GM23338 (cell line): ENCODE results near the gene EYS. TPM values are rescaled to one million over a fixed set of nuclear protein-coding genes. Genes with fewer than 3 reads are reported as not detected.

ENCODE experiments used
- ATAC-seq: fragments of 200-7000 bp; cut with Tn5 transposase; 3 replicates; pipeline ENCODE4 v1.9.1; 2020
- DNase-seq: peaks from one replicate; pipeline ENCODE4 v3.0.0-alpha.2; 2015; ENCODE audit warnings: low spot score
- H2AFZ ChIP-seq: fragments of 200-600 bp; sonication (generic); 2 replicates; pipeline ENCODE4 v1.8.0; 2016; ENCODE audit warnings: antibody characterized with exemption, mild to moderate bottlenecking, moderate library complexity
- H3F3A ChIP-seq: fragments of 200-600 bp; sonication (generic); replicated peaks from 2 replicates; pipeline ENCODE4 v1.8.0; 2017; ENCODE audit warnings: antibody characterized with exemption, mixed run types, low read depth
- H3K27ac ChIP-seq: fragments of 200-600 bp; sonication (generic); 2 replicates; pipeline ENCODE4 v1.6.1; 2016; ENCODE audit warnings: low read depth
- H3K27me3 ChIP-seq: fragments of 200-600 bp; sonication (generic); 2 replicates; pipeline ENCODE4 v1.8.0; 2016; ENCODE audit warnings: mild to moderate bottlenecking, mixed run types, moderate library complexity; ENCODE audit not compliant: insufficient read depth
- H3K36me3 ChIP-seq: fragments of 200-600 bp; sonication (generic); 2 replicates; pipeline ENCODE4 v1.8.0; 2016; ENCODE audit warnings: mild to moderate bottlenecking; ENCODE audit not compliant: insufficient read depth
- H3K4me1 ChIP-seq: fragments of 200-600 bp; sonication (generic); 2 replicates; pipeline ENCODE4 v1.8.0; 2016; ENCODE audit warnings: mild to moderate bottlenecking, moderate library complexity; ENCODE audit not compliant: insufficient read depth
- H3K4me2 ChIP-seq: fragments of 200-600 bp; sonication (generic); 2 replicates; pipeline ENCODE4 v1.7.1; 2017; ENCODE audit warnings: mixed run types
- H3K4me3 ChIP-seq: fragments of 200-600 bp; sonication (generic); 2 replicates; pipeline ENCODE4 v1.6.1; 2016; ENCODE audit warnings: mixed run types
- H3K79me2 ChIP-seq: fragments of 200-600 bp; sonication (generic); replicated peaks from 2 replicates; pipeline ENCODE4 v1.8.0; 2017; ENCODE audit warnings: mild to moderate bottlenecking; ENCODE audit not compliant: insufficient read depth
- H3K9me2 ChIP-seq: fragments of 200-600 bp; sonication (generic); 2 replicates; pipeline ENCODE4 v1.8.0; 2017; ENCODE audit not compliant: insufficient read depth
- H4K20me1 ChIP-seq: fragments of 200-600 bp; sonication (generic); replicated peaks from 2 replicates; pipeline ENCODE4 v1.8.0; 2017; ENCODE audit warnings: mild to moderate bottlenecking; ENCODE audit not compliant: insufficient read depth
- H3K27ac Mint-ChIP-seq: 2 replicates; pipeline ENCODE4 v1.8.0; 2020; ENCODE audit warnings: inconsistent platforms, mild to moderate bottlenecking, moderate library complexity, mixed read lengths
- H3K27me3 Mint-ChIP-seq: 3 replicates; pipeline ENCODE4 v1.8.0; 2022; ENCODE audit warnings: low read depth, mild to moderate bottlenecking, moderate library complexity, mixed read lengths, inconsistent platforms; ENCODE audit not compliant: insufficient read depth, poor library complexity
- H3K36me3 Mint-ChIP-seq: 3 replicates; pipeline ENCODE4 v1.8.0; 2021; ENCODE audit warnings: low read depth, mild to moderate bottlenecking, inconsistent platforms, moderate library complexity, mixed read lengths
- H3K4me1 Mint-ChIP-seq: 3 replicates; pipeline ENCODE4 v1.8.0; 2020; ENCODE audit warnings: mild to moderate bottlenecking, inconsistent platforms, mixed read lengths
- H3K4me3 Mint-ChIP-seq: 3 replicates; pipeline ENCODE4 v1.8.0; 2021; ENCODE audit warnings: moderate library complexity, mild to moderate bottlenecking, inconsistent platforms, mixed read lengths
- H3K9me3 Mint-ChIP-seq: 3 replicates; pipeline ENCODE4 v1.8.0; 2020; ENCODE audit warnings: moderate library complexity, mild to moderate bottlenecking, inconsistent platforms, mixed read lengths
- EZH2 ChIP-seq: fragments of 200-600 bp; sonication (generic); IDR thresholded peaks from one replicate; pipeline ENCODE4 v1.8.0; 2017; ENCODE audit warnings: antibody characterized with exemption, mild to moderate bottlenecking, low read depth; ENCODE audit not compliant: unreplicated experiment
- JUNB ChIP-seq: IDR thresholded peaks from one replicate; pipeline ENCODE4 v1.6.1; 2016; ENCODE audit warnings: antibody characterized with exemption; ENCODE audit not compliant: unreplicated experiment
- NANOG ChIP-seq: IDR thresholded peaks from 2 replicates; pipeline ENCODE4 v1.6.1; 2016; ENCODE audit warnings: antibody characterized with exemption, borderline replicate concordance
- POLR2AphosphoS5 ChIP-seq: IDR thresholded peaks from 2 replicates; pipeline ENCODE4 v1.6.1; 2016; ENCODE audit warnings: antibody characterized with exemption, low read depth
- STAT1 ChIP-seq: IDR thresholded peaks from one replicate; pipeline ENCODE4 v1.6.1; 2016; ENCODE audit warnings: antibody characterized with exemption; ENCODE audit not compliant: unreplicated experiment
- ZNF114 ChIP-seq: fragments of 250-450 bp; sonication (Bioruptor Pico); IDR thresholded peaks from 2 replicates; pipeline ENCODE4 v1.5.0; 2020; ENCODE audit warnings: mild to moderate bottlenecking, moderate library complexity
- ZNF331 ChIP-seq: fragments of 250-450 bp; sonication (Bioruptor Pico); IDR thresholded peaks from 2 replicates; pipeline ENCODE4 v1.5.0; 2020; ENCODE audit warnings: low read depth, mild to moderate bottlenecking, moderate library complexity
- long read RNA-seq: library from polyadenylated mRNA; unstranded; transcript quantifications from one replicate; pipeline ENCODE4 v2.0.0, GENCODE V29; 2020; ENCODE audit not compliant: unreplicated experiment
- polyA plus RNA-seq: library from polyadenylated mRNA; unstranded; fragments of >200 nt; fragmentation: Nextera tagmentation; extraction: Ambion mirVana; gene quantifications from 2 replicates; pipeline ENCODE4 v1.2.1, GENCODE V29; 2016
- total RNA-seq: library from RNA; depleted of rRNA; stranded (reverse); fragments of >200 nt; shearing (Covaris generic); gene quantifications from 2 replicates; pipeline ENCODE4 v1.2.3, GENCODE V29; 2014; rRNA removed
- TF ChIP-seq, protein P1 (sequence below): fragments of 250-450 bp; sonication (Bioruptor Pico); IDR thresholded peaks from 2 replicates; pipeline ENCODE4 v1.5.0; 2020; ENCODE audit warnings: mild to moderate bottlenecking, moderate library complexity
- TF ChIP-seq, protein P2 (sequence below): IDR thresholded peaks from 2 replicates; pipeline ENCODE4 v1.6.1; 2016; ENCODE audit warnings: antibody characterized with exemption
- TF ChIP-seq, protein P3 (sequence below): IDR thresholded peaks from one replicate; pipeline ENCODE4 v1.6.1; 2018; ENCODE audit warnings: antibody characterized with exemption; ENCODE audit not compliant: unreplicated experiment

EYS gene
- total RNA-seq (0.38 TPM in 1 of 2 replicates, not detected in the other), polyA plus RNA-seq (0.35 and 0.52 TPM in 2 replicates)
- long read RNA-seq = 0 reads

DNA sequence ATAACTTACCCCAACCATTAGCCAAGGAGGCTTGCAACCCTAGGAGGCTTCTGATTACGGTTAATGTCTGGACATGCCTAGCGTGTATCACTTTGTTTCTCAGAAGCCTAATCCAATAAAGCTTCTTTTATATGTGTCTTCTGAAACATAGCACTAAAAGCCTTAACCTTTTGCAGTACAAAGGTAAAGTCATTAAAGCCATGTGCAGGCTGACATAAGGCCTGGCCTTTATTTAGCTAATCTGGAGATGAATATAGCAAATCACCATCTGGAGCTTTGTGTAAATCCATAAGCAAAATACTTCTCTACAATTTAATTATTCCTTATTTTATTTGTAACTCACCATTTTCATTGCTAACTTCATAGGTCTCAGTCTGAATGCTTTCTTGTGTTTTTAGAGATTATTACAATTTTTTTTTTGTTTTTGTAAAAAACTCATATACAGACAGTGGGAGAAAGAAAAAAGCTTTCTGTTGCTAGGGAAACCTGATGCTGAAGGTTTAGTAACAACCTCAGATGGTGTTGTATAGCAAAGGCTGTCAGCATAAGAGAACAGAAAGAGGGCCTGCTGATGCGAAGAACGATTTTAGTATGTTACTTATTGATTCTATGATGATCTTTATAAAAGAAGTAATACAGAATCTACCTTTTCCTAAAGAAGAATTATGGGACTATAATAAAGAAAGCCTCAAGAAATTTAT lies at the start of gene EYS:
Gene EYS (minus strand): TSS at position 101 of the 701 bp plus-strand sequence. CDS start 211,816 bp downstream, outside the sequence.
- no peaks in the 10 kb centered on the region; the same call in 2 of the 3 replicates for H3K36me3 Mint-ChIP-seq
- H3K27me3 Mint-ChIP-seq = no peaks in the 10 kb centered on the region
- no peak for ATAC-seq

More for the DNA sequence above, at the start of gene EYS:
- H3K36me3 ChIP-seq = no peaks in the 10 kb centered on the region
- no peaks in the 10 kb centered on the region for H3K79me2 ChIP-seq
- H3K4me3 ChIP-seq = no peak within 1 kb of the TSS
- H3K27me3 ChIP-seq = no peaks in the 10 kb centered on the region
- TF ChIP-seq EZH2 (no peak), ZNF114 (no peak), NANOG (no peak), STAT1 (no peak), JUNB (no peak), ZNF331 (CRISPR knock-in tag) (no peak), POLR2AphosphoS5 (no peak)
- TF ChIP-seq, protein P1, sequence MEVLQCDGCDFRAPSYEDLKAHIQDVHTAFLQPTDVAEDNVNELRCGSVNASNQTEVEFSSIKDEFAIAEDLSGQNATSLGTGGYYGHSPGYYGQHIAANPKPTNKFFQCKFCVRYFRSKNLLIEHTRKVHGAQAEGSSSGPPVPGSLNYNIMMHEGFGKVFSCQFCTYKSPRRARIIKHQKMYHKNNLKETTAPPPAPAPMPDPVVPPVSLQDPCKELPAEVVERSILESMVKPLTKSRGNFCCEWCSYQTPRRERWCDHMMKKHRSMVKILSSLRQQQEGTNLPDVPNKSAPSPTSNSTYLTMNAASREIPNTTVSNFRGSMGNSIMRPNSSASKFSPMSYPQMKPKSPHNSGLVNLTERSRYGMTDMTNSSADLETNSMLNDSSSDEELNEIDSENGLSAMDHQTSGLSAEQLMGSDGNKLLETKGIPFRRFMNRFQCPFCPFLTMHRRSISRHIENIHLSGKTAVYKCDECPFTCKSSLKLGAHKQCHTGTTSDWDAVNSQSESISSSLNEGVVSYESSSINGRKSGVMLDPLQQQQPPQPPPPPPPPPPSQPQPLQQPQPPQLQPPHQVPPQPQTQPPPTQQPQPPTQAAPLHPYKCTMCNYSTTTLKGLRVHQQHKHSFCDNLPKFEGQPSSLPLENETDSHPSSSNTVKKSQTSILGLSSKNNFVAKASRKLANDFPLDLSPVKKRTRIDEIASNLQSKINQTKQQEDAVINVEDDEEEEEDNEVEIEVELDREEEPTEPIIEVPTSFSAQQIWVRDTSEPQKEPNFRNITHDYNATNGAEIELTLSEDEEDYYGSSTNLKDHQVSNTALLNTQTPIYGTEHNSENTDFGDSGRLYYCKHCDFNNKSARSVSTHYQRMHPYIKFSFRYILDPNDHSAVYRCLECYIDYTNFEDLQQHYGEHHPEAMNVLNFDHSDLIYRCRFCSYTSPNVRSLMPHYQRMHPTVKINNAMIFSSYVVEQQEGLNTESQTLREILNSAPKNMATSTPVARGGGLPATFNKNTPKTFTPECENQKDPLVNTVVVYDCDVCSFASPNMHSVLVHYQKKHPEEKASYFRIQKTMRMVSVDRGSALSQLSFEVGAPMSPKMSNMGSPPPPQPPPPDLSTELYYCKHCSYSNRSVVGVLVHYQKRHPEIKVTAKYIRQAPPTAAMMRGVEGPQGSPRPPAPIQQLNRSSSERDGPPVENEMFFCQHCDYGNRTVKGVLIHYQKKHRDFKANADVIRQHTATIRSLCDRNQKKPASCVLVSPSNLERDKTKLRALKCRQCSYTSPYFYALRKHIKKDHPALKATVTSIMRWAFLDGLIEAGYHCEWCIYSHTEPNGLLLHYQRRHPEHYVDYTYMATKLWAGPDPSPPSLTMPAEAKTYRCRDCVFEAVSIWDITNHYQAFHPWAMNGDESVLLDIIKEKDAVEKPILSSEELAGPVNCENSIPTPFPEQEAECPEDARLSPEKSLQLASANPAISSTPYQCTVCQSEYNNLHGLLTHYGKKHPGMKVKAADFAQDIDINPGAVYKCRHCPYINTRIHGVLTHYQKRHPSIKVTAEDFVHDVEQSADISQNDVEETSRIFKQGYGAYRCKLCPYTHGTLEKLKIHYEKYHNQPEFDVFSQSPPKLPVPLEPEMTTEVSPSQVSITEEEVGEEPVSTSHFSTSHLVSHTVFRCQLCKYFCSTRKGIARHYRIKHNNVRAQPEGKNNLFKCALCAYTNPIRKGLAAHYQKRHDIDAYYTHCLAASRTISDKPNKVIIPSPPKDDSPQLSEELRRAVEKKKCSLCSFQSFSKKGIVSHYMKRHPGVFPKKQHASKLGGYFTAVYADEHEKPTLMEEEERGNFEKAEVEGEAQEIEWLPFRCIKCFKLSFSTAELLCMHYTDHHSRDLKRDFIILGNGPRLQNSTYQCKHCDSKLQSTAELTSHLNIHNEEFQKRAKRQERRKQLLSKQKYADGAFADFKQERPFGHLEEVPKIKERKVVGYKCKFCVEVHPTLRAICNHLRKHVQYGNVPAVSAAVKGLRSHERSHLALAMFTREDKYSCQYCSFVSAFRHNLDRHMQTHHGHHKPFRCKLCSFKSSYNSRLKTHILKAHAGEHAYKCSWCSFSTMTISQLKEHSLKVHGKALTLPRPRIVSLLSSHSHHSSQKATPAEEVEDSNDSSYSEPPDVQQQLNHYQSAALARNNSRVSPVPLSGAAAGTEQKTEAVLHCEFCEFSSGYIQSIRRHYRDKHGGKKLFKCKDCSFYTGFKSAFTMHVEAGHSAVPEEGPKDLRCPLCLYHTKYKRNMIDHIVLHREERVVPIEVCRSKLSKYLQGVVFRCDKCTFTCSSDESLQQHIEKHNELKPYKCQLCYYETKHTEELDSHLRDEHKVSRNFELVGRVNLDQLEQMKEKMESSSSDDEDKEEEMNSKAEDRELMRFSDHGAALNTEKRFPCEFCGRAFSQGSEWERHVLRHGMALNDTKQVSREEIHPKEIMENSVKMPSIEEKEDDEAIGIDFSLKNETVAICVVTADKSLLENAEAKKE = no peak
- TF ChIP-seq, protein P2, sequence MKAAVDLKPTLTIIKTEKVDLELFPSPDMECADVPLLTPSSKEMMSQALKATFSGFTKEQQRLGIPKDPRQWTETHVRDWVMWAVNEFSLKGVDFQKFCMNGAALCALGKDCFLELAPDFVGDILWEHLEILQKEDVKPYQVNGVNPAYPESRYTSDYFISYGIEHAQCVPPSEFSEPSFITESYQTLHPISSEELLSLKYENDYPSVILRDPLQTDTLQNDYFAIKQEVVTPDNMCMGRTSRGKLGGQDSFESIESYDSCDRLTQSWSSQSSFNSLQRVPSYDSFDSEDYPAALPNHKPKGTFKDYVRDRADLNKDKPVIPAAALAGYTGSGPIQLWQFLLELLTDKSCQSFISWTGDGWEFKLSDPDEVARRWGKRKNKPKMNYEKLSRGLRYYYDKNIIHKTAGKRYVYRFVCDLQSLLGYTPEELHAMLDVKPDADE = no peak
- TF ChIP-seq, protein P3, sequence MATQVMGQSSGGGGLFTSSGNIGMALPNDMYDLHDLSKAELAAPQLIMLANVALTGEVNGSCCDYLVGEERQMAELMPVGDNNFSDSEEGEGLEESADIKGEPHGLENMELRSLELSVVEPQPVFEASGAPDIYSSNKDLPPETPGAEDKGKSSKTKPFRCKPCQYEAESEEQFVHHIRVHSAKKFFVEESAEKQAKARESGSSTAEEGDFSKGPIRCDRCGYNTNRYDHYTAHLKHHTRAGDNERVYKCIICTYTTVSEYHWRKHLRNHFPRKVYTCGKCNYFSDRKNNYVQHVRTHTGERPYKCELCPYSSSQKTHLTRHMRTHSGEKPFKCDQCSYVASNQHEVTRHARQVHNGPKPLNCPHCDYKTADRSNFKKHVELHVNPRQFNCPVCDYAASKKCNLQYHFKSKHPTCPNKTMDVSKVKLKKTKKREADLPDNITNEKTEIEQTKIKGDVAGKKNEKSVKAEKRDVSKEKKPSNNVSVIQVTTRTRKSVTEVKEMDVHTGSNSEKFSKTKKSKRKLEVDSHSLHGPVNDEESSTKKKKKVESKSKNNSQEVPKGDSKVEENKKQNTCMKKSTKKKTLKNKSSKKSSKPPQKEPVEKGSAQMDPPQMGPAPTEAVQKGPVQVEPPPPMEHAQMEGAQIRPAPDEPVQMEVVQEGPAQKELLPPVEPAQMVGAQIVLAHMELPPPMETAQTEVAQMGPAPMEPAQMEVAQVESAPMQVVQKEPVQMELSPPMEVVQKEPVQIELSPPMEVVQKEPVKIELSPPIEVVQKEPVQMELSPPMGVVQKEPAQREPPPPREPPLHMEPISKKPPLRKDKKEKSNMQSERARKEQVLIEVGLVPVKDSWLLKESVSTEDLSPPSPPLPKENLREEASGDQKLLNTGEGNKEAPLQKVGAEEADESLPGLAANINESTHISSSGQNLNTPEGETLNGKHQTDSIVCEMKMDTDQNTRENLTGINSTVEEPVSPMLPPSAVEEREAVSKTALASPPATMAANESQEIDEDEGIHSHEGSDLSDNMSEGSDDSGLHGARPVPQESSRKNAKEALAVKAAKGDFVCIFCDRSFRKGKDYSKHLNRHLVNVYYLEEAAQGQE = no peak
- H3K9me3 Mint-ChIP-seq = peaks cover 14% of the 10 kb centered on the region; the same call in 2 of the 3 replicates
- H4K20me1 ChIP-seq = no peaks in the 10 kb centered on the region
- no peak within 1 kb of the TSS for H3K4me2 ChIP-seq
- H3K4me1 Mint-ChIP-seq = peaks cover 3% of the 10 kb centered on the region; the same call in 1 of the 3 replicates
- DNase-seq = peak; percentile 7
- H3F3A ChIP-seq = no peaks in the 10 kb centered on the region
- no peak within 1 kb of the TSS for H2AFZ ChIP-seq
- H3K4me1 ChIP-seq = 0 out of 2 replicates have a peak, but pooled peaks cover 4% of the 10 kb centered on the region
- no peak within 1 kb of the TSS for H3K27ac Mint-ChIP-seq
- H3K9me2 ChIP-seq = 0 out of 2 replicates have a peak, but pooled peaks cover 5% of the 10 kb centered on the region
- H3K4me3 Mint-ChIP-seq = no peak within 1 kb of the TSS
- H3K27ac ChIP-seq = no peak within 1 kb of the TSS
